DMS53 treated with DMSO at 0.1 percent for 48 hours (cell line): Measurements from ENCODE around the gene BEST1.
"Not testable (repeated sequence)": the region's sequence is repeated elsewhere in the genome, so short reads cannot be mapped to it uniquely, and the experiment has no call there.

ENCODE experiments used
- DNase-seq: peaks from one replicate; lab custom pipeline; 2025; ENCODE audit not compliant: unreplicated experiment; lab: John Stamatoyannopoulos, UW

BEST1 gene

GRCh38 chr11:61963016-61963281 lies 12.8 kb downstream of the BEST1 start:
- no peak for DNase-seq

- no peak for DNase-seq
These were observed 13.3 kb downstream of the BEST1 start for GRCh38 chr11:61963282-61964057.

GRCh38 chr11:61964058-61964665 lies 14.0 kb downstream of the BEST1 start:
- DNase-seq = no peak

GRCh38 chr11:61964666-61965271 lies 14.6 kb downstream of the BEST1 start:
- not testable (repeated sequence) for DNase-seq

- DNase-seq = no peak
These were observed 16.6 kb downstream of the BEST1 start for GRCh38 chr11:61966734-61967115.

GRCh38 chr11:61967116-61967923 lies 17.2 kb downstream of the BEST1 start, which contains the start of gene FTH1:
Gene FTH1, minus strand, starts transcription at chr11:61967634. Its CDS starts 209 bp downstream, at chr11:61967425.
- DNase-seq = peak; percentile 78

- DNase-seq = no peak
These were observed 18.0 kb downstream of the BEST1 start for GRCh38 chr11:61967924-61968757.

GRCh38 chr11:61968758-61969390 lies 18.7 kb downstream of the BEST1 start:
- no peak for DNase-seq

- no peak for DNase-seq
These were observed 19.2 kb downstream of the BEST1 start for GRCh38 chr11:61969391-61969758.

- no peak for DNase-seq
These were observed 19.9 kb downstream of the BEST1 start for GRCh38 chr11:61969838-61970662.

GRCh38 chr11:61971248-61972111 lies 21.3 kb downstream of the BEST1 start:
- peak; percentile 71 for DNase-seq

GRCh38 chr11:61972112-61972671 lies 22.0 kb downstream of the BEST1 start:
- no peak for DNase-seq

- no peak for DNase-seq
These were observed 22.7 kb downstream of the BEST1 start for GRCh38 chr11:61972672-61973475.

GRCh38 chr11:61973476-61974162 lies 23.5 kb downstream of the BEST1 start:
- no peak for DNase-seq

GRCh38 chr11:61974766-61975631 lies 24.8 kb downstream of the BEST1 start:
- DNase-seq = peak; percentile 25
